Mesendoderm (in vitro differentiated cells): ENCODE results near the gene PITPNM3.
A peak's percentile ranks its signal among the peaks of the same experiment; 100 is the strongest.
"Not testable (repeated sequence)": the region's sequence is repeated elsewhere in the genome, so short reads cannot be mapped to it uniquely, and the experiment has no call there.

ENCODE experiments used
- DNase-seq: peaks from one replicate; pipeline ENCODE4 v3.0.0; 2013
- H2AK5ac ChIP-seq: 2 replicates; pipeline ENCODE4 v1.6.1; 2013; ENCODE audit warnings: low read length, inconsistent platforms
- H2BK120ac ChIP-seq: 2 replicates; pipeline ENCODE4 v1.6.1; 2013; ENCODE audit warnings: low read depth, mild to moderate bottlenecking, low read length, moderate library complexity, mixed read lengths
- H2BK15ac ChIP-seq: replicated peaks from 2 replicates; pipeline ENCODE4 v1.6.1; 2013; ENCODE audit warnings: low read depth, mild to moderate bottlenecking, moderate library complexity
- H2BK5ac ChIP-seq: 2 replicates; pipeline ENCODE4 v1.6.1; 2013; ENCODE audit warnings: low read length, inconsistent platforms
- H3K18ac ChIP-seq: 2 replicates; pipeline ENCODE4 v1.6.1; 2013; ENCODE audit warnings: mild to moderate bottlenecking, low read length, mixed read lengths
- H3K23ac ChIP-seq: one replicate; pipeline ENCODE4 v1.6.1; 2013; ENCODE audit warnings: low read length
- H3K27ac ChIP-seq: 2 replicates; pipeline ENCODE4 v1.5.1; 2013; ENCODE audit warnings: low read depth, mild to moderate bottlenecking, inconsistent platforms, low read length, moderate library complexity
- H3K27me3 ChIP-seq: 2 replicates; pipeline ENCODE4 v1.6.1; 2013; ENCODE audit warnings: low read length, control low read depth, mild to moderate bottlenecking, inconsistent platforms; ENCODE audit not compliant: insufficient read depth, poor library complexity
- H3K36me3 ChIP-seq: 2 replicates; pipeline ENCODE4 v1.6.1; 2013; ENCODE audit warnings: low read length, inconsistent platforms; ENCODE audit not compliant: control insufficient read depth, insufficient read depth
- H3K4ac ChIP-seq: one replicate; pipeline ENCODE4 v1.6.1; 2013; ENCODE audit warnings: low read depth, mild to moderate bottlenecking, low read length, moderate library complexity
- H3K4me1 ChIP-seq: 2 replicates; pipeline ENCODE4 v1.6.1; 2013; ENCODE audit warnings: low read depth, low read length, inconsistent platforms; ENCODE audit not compliant: control insufficient read depth
- H3K4me2 ChIP-seq: 2 replicates; pipeline ENCODE4 v1.6.1; 2013; ENCODE audit warnings: low read length
- H3K4me3 ChIP-seq: 2 replicates; pipeline ENCODE4 v1.5.1; 2013; ENCODE audit warnings: mild to moderate bottlenecking, low read length
- H3K56ac ChIP-seq: one replicate; pipeline ENCODE4 v1.6.1; 2013; ENCODE audit warnings: low read length
- H3K79me1 ChIP-seq: 2 replicates; pipeline ENCODE4 v1.6.1; 2013; ENCODE audit warnings: low read length, inconsistent platforms
- H3K79me2 ChIP-seq: 2 replicates; pipeline ENCODE4 v1.6.1; 2013; ENCODE audit warnings: mild to moderate bottlenecking, low read length; ENCODE audit not compliant: control insufficient read depth, insufficient read depth
- H3K9ac ChIP-seq: 2 replicates; pipeline ENCODE4 v1.6.1; 2013; ENCODE audit warnings: low read length, inconsistent platforms
- H4K5ac ChIP-seq: one replicate; pipeline ENCODE4 v1.6.1; 2013; ENCODE audit warnings: low read length
- H4K8ac ChIP-seq: one replicate; pipeline ENCODE4 v1.6.1; 2013; ENCODE audit warnings: low read depth, mild to moderate bottlenecking, control low read depth, low read length, moderate library complexity
- WGBS: extraction: QIAGEN DNeasy Blood & Tissue Kit; methylation state at CpG from one replicate; pipeline ENCODE4 v1.1.7; 2013; ENCODE audit warnings: low lambda C conversion rate, missing lambda C conversion rate; ENCODE audit not compliant: insufficient coverage; ENCODE audit errors: extremely low coverage; 5-methylcytosine and 5-hydroxymethylcytosine counted together

Gene PITPNM3

DNA sequence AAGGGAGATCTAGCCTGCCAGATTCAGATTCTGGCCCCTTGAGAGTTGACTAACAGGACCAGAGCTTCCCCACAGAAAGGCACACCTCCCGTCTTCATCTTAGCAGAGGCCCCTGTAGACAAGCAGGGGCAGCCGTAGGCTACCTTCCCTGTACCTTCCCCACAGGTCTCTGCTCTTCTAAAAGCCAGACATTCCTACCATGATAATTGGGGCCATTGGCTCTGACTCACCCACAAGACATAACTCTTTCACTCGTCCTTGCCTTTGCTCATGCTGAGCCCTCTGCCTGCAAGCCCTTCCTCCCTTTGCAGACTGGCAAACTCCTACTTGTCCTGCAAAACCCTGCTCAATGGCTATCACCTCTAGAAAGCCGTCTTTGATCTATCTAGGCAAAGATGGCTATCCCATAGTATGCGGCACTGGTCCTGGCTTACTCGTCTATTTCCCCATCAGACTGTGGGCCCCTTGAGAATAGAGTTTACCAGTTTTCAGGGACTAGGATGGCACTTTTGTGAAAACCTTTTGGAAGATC, 68.3 kb downstream of the PITPNM3 start:
- Histone ChIP-seq H3K4me2 (no peak overlapping the region), H4K5ac (no peak overlapping the region), H2BK5ac (no peak overlapping the region), H3K79me1 (no peaks in the 10 kb centered on the region), H3K56ac (no peak overlapping the region), H2BK15ac (no peak overlapping the region), H3K23ac (no peak overlapping the region), H3K27me3 (no peaks in the 10 kb centered on the region), H3K36me3 (no peaks in the 10 kb centered on the region), H3K4me3 (no peak overlapping the region), H3K27ac (no peak overlapping the region), H4K8ac (no peak overlapping the region), H3K9ac (no peak overlapping the region), H2AK5ac (no peak overlapping the region), H3K18ac (no peak overlapping the region), H2BK120ac (no peak overlapping the region), H3K79me2 (no peaks in the 10 kb centered on the region), H3K4me1 (no peaks in the 10 kb centered on the region), H3K4ac (no peak overlapping the region)
- WGBS: no CpG with 5 or more reads among the region's 6 CpGs
- peak; percentile 45 for DNase-seq

GRCh38 chr17:6487251-6488007, 68.9 kb downstream of the PITPNM3 start:
- H2BK120ac ChIP-seq: no peak overlapping the region
- no peak overlapping the region for H2AK5ac ChIP-seq
- H3K79me1 ChIP-seq: no peaks in the 10 kb centered on the region
- no peak overlapping the region for H3K27ac ChIP-seq
- H3K23ac ChIP-seq: no peak overlapping the region
- no peak overlapping the region for H2BK15ac ChIP-seq
- H3K79me2 ChIP-seq: no peaks in the 10 kb centered on the region
- no peaks in the 10 kb centered on the region for H3K4me1 ChIP-seq
- H3K27me3 ChIP-seq: no peaks in the 10 kb centered on the region
- no peak overlapping the region for H3K56ac ChIP-seq
- no peak overlapping the region for H3K4ac ChIP-seq
- H4K8ac ChIP-seq: no peak overlapping the region
- H3K18ac ChIP-seq: no peak overlapping the region
- DNase-seq: no peak
- no peak overlapping the region for H3K4me2 ChIP-seq
- H3K9ac ChIP-seq: no peak overlapping the region
- H3K4me3 ChIP-seq: no peak overlapping the region
- no CpG with 5 or more reads among the region's 13 CpGs for WGBS
- no peak overlapping the region for H4K5ac ChIP-seq
- no peaks in the 10 kb centered on the region for H3K36me3 ChIP-seq
- no peak overlapping the region for H2BK5ac ChIP-seq

DNA sequence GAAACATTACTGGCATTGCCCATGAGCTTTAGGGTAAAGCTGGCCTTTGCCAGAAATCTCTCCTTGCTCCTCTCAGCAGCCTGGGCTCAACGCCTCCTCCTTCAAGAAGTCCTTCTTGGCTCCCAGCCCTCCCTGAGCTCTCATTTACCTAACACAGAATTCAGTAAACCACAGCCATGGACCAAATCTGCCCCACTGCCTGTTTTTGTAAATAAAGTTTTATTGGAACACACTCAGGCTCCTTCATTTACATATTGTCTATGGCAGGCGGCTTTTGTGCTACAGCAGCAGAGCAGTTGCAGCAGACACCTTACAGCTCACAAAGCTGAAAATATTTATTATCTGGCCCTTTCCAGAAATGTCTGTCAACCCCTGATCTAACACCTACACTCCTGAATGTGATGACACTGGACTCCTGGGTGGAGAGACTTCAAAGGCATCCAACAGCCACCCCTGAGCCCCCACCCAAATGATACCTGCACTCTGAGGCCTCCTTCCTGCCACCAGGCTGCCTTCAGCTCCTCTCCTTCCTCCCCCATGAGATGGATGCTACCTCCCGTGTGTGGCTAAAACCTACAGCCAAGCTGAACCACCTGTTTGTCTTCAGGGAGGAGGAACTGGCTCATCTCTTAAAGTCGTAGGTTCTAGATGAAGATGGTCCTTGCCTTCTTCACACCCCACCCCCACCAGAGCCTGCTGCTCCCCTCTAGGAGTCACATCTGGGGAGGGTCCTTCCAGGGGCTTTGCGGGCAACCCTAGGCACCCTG, 70.5 kb downstream of the PITPNM3 start:
- Histone ChIP-seq H3K27ac (no peak overlapping the region), H3K4me3 (no peak overlapping the region), H3K79me1 (no peaks in the 10 kb centered on the region), H2BK15ac (no peak overlapping the region), H3K23ac (no peak overlapping the region), H3K4ac (no peak overlapping the region), H3K56ac (no peak overlapping the region), H2BK5ac (no peak overlapping the region), H3K4me2 (no peak overlapping the region), H3K27me3 (no peaks in the 10 kb centered on the region), H3K4me1 (no peaks in the 10 kb centered on the region), H2BK120ac (no peak overlapping the region), H3K79me2 (no peaks in the 10 kb centered on the region), H4K5ac (no peak overlapping the region), H2AK5ac (no peak overlapping the region), H4K8ac (no peak overlapping the region), H3K18ac (no peak overlapping the region), H3K9ac (no peak overlapping the region), H3K36me3 (no peaks in the 10 kb centered on the region)
- WGBS: no CpG with 5 or more reads among the region's 5 CpGs
- DNase-seq: no peak

DNA sequence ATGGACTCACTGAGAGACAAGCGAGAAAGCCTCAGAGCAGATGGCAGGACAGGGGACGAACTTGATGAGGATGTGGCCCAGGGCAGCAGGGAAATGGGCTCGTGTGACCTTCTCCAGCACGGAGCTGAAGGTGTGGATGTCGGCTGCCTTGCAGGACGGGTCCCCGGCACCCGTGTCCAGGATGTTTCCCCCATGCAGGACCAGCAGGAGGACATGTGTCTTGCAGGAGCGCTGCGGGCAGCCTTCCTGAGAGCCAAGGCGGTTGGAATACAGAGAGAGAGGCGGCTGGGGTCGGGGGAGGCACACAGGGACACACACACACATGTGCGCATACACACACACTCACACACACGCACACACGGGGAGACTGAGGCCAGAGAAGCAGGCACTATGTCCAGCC, 72.8 kb downstream of the PITPNM3 start:
- Histone ChIP-seq H3K4ac (no peak overlapping the region), H3K27me3 (no peaks in the 10 kb centered on the region)
- no CpG with 5 or more reads among the region's 16 CpGs for WGBS

DNA sequence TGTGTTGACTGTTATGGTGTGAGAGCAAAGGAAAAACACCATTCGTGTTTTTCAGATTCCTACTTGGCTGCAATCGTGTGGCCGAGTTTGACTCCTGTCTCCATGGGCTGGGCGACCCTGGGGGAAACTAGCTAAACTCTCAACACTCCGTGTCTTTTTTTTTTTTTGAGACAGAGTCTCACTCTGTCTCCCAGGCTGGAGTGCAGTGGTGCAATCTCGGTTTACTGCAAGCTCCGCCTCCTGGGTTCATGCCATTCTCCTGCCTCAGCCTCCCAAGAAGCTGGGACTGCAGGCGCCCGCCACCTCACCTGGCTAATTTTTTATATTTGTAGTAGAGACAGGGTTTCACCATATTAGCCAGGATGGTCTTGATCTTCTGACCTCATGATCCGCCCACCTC, 73.6 kb downstream of the PITPNM3 start:
- H2BK15ac ChIP-seq, H3K56ac ChIP-seq, H3K4ac ChIP-seq, H3K4me2 ChIP-seq, H3K4me3 ChIP-seq, H4K5ac ChIP-seq, DNase-seq, H2BK120ac ChIP-seq, H3K9ac ChIP-seq, H3K36me3 ChIP-seq, H3K79me1 ChIP-seq, H3K79me2 ChIP-seq, H4K8ac ChIP-seq, H2BK5ac ChIP-seq, H2AK5ac ChIP-seq, H3K18ac ChIP-seq, H3K27ac ChIP-seq, H3K27me3 ChIP-seq, H3K4me1 ChIP-seq, H3K23ac ChIP-seq: not testable (repeated sequence)
- WGBS: no CpG with 5 or more reads among the region's 10 CpGs

More for the DNA sequence above, 72.8 kb downstream of the PITPNM3 start:
- H3K79me1 ChIP-seq: no peaks in the 10 kb centered on the region
- H4K5ac ChIP-seq: no peak overlapping the region
- H2BK5ac ChIP-seq: no peak overlapping the region
- no peaks in the 10 kb centered on the region for H3K79me2 ChIP-seq
- no peak for DNase-seq
- H2BK120ac ChIP-seq: no peak overlapping the region
- H3K56ac ChIP-seq: no peak overlapping the region
- no peak overlapping the region for H2AK5ac ChIP-seq
- H3K4me3 ChIP-seq: no peak overlapping the region
- H3K18ac ChIP-seq: no peak overlapping the region
- no peaks in the 10 kb centered on the region for H3K36me3 ChIP-seq
- H2BK15ac ChIP-seq: no peak overlapping the region
- no peak overlapping the region for H4K8ac ChIP-seq
- H3K4me2 ChIP-seq: no peak overlapping the region
- H3K4me1 ChIP-seq: no peaks in the 10 kb centered on the region
- H3K27ac ChIP-seq: no peak overlapping the region
- no peak overlapping the region for H3K23ac ChIP-seq
- H3K9ac ChIP-seq: no peak overlapping the region
